T-helper 17 cell (primary cell): ENCODE data around the gene TARBP1. TPM values are rescaled to one million over a fixed set of nuclear protein-coding genes. Genes with fewer than 3 reads are reported as not detected.
"Not testable (repeated sequence)": the region's sequence is repeated elsewhere in the genome, so short reads cannot be mapped to it uniquely, and the experiment has no call there.

ENCODE experiments used
- ATAC-seq: fragments of 150-1000 bp; cut with Tn5 transposase; 2 replicates; pipeline ENCODE4 v1.10.0; 2021; ENCODE audit warnings: mild to moderate bottlenecking, moderate library complexity
- DNase-seq, 3 donors: peaks; one replicate each; pipeline versions ENCODE4 v3.0.0 to v3.0.0-alpha.2; 2020 to 2021
- H3K9me3 ChIP-seq: one replicate; pipeline ENCODE4 v1.7.0; 2013; ENCODE audit warnings: low read length, mild to moderate bottlenecking; ENCODE audit not compliant: control insufficient read depth, poor library complexity, severe bottlenecking
- H3K27ac Mint-ChIP-seq: one replicate; pipeline ENCODE4 v1.8.0; 2022; ENCODE audit warnings: mild to moderate bottlenecking, moderate library complexity, mixed read lengths
- H3K27me3 Mint-ChIP-seq: one replicate; pipeline ENCODE4 v1.8.0; 2022; ENCODE audit warnings: mixed read lengths
- H3K36me3 Mint-ChIP-seq: one replicate; pipeline ENCODE4 v1.8.0; 2022; ENCODE audit warnings: low read depth, mixed read lengths
- H3K4me1 Mint-ChIP-seq: one replicate; pipeline ENCODE4 v1.8.0; 2022; ENCODE audit warnings: mild to moderate bottlenecking, mixed read lengths
- H3K4me3 Mint-ChIP-seq: one replicate; pipeline ENCODE4 v1.8.0; 2022; ENCODE audit warnings: mild to moderate bottlenecking, moderate library complexity, mixed read lengths
- total RNA-seq, 4 donors: library from RNA in 2 of 4; stranded (reverse) in 2 of 4; gene quantifications; one replicate each; pipeline ENCODE4 v1.2.3 and lab custom pipeline; 2022 to 2026

Gene TARBP1
- total RNA-seq, 2 donors from 2014 or later, result 31.7 to 33.8 TPM

DNA sequence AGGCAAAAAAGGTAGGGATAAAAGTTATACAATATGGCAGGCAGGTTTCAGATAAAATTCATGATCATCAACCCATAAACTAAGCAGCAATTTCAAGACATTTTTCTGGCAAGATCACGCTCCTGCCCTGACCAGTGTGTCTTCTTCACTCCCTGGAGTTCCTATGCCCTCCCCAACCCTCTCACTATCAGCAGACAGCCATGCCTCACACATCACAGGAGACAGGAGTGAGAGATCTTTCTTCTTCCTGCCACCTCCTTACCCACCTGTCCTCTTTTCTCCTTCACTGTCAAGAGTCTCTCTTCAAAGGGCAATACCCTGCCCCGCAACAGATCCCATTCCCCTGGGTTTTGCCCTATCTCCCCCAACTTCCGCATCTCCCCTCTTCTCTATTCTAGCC, 77.3 kb downstream of the TARBP1 start:
- Mint-ChIP-seq H3K4me1 (peaks cover 39% of the 10 kb centered on the region), H3K27me3 (no peaks in the 10 kb centered on the region), H3K4me3 (peak overlapping the region; percentile 85), H3K27ac (peak overlapping the region; percentile 74), H3K36me3 (no peaks in the 10 kb centered on the region)
- H3K9me3 ChIP-seq, result no peaks in the 10 kb centered on the region
- no peak for DNase-seq
- peak; percentile 44 for ATAC-seq

DNA sequence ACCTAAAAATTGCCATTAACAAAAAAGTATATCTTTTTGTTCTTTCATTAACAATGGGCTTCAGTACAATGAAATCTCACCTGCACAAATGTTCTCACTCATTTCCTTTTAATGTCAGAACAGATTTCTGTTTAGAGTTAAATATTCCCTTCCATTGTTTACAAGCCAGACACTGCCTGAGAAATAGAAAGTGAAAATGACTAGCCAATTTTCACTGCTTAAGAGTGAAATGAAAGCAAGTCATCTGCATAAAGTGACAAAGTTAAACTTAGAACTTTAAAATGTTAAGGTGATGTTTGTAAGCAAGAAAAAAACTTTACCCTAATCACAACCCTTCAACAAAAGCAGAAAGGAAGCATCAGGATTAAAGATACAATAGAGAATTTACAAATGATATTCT, 78.2 kb downstream of the TARBP1 start:
- H3K9me3 ChIP-seq, result no peaks in the 10 kb centered on the region
- Mint-ChIP-seq H3K4me3 (peak overlapping the region; percentile 85), H3K36me3 (no peaks in the 10 kb centered on the region), H3K4me1 (peaks cover 43% of the 10 kb centered on the region), H3K27ac (peak overlapping the region; percentile 74), H3K27me3 (no peaks in the 10 kb centered on the region)
- ATAC-seq, result peak; percentile 72
- DNase-seq, result no peak

DNA sequence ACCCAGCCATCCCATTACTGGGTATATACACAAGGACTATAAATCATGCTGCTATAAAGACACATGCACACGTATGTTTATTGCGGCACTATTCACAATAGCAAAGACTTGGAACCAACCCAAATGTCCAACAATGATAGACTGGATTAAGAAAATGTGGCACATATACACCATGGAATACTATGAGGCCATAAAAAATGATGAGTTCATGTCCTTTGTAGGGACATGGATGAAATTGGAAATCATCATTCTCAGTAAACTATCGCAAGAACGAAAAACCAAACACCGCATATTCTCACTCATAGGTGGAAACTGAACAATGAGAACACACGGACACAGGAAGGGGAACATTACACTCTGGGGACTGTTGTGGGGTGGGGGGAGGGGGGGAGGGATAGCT, 79.5 kb downstream of the TARBP1 start:
- H3K4me3 Mint-ChIP-seq, result peak overlapping the region; percentile 68
- H3K9me3 ChIP-seq, ATAC-seq, DNase-seq, H3K36me3 Mint-ChIP-seq, H3K27me3 Mint-ChIP-seq: not testable (repeated sequence)
- peak overlapping the region; percentile 74 for H3K27ac Mint-ChIP-seq
- peaks cover 43% of the 10 kb centered on the region for H3K4me1 Mint-ChIP-seq

DNA sequence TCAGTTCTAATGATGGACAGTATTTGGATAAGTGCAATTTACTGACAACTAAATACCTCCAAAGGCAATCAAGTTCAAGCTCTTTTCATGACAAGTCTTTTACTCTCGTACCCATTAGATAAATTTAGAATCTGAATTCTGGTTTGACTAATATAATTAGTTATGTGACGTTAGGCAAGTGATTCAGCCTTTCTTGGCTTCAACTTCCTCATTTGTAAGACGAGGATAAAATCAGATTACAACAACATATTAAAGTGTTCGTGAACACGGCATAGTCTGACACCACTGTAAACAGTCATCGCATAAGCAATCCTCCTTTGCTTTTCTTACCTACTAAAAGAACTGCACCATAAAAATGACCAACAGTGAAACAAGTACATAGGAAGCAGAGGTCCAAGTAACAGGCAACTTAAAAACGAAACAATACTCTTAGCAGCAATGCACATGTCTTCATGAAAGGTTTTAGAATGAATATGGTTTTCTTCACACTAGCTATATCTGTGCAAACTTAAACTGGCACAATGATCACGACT, 80.1 kb downstream of the TARBP1 start:
- Mint-ChIP-seq H3K4me3 (peak overlapping the region; percentile 68), H3K36me3 (peaks cover 5% of the 10 kb centered on the region), H3K27me3 (no peaks in the 10 kb centered on the region), H3K27ac (peak overlapping the region; percentile 74), H3K4me1 (peaks cover 43% of the 10 kb centered on the region)
- ATAC-seq (peak; percentile 25), DNase-seq (no peak)
- no peaks in the 10 kb centered on the region for H3K9me3 ChIP-seq

DNA sequence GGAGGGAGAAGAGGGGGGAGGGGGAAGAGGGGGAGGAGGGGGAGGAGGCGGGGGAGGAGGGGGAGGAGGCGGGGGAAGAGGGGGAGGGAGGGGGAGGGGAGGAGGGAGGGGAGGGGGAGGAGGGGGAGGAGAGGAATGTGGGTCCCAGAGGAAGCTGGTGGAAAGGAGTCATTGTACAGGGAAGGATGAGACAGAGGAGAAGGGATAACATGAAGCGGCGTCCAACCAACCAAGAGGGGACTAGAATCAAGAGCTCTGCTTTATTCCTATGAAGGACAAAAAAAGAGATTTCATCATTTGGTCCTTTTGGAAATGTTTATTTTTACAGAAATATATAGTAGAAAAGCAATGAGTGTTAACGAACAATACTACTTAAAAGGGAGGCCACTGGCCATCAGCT, 81.2 kb downstream of the TARBP1 start:
- Mint-ChIP-seq H3K27ac (no peak overlapping the region), H3K27me3 (no peaks in the 10 kb centered on the region), H3K36me3 (peaks cover 5% of the 10 kb centered on the region), H3K4me3 (no peak overlapping the region), H3K4me1 (peaks cover 37% of the 10 kb centered on the region)
- no peaks in the 10 kb centered on the region for H3K9me3 ChIP-seq
- no peak for DNase-seq
- ATAC-seq, result no peak

DNA sequence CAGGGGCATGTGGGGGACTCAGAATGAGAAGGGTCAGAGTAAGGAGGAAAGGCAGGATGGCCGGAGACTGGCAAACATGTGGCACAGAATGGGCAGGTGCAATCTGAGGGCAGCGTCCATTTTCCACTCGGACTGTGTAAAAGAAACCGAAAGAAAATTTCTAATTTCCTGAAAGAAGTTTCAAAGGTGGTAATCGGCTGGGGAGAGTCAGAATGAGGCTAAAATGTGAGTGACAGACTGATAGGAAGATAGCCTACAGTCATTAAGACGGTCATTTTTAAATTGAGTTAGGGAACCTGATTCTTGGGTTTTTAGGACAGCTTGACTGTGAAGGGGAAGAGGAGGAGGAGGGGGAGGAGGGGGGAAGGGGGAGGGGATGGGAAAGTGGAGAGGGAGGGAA, 82.1 kb downstream of the TARBP1 start:
- no peaks in the 10 kb centered on the region for H3K9me3 ChIP-seq
- peak overlapping the region; percentile 83 for H3K27ac Mint-ChIP-seq
- ATAC-seq, result no peak
- peaks cover 5% of the 10 kb centered on the region for H3K36me3 Mint-ChIP-seq
- no peak for DNase-seq
- peaks cover 34% of the 10 kb centered on the region for H3K4me1 Mint-ChIP-seq
- no peaks in the 10 kb centered on the region for H3K27me3 Mint-ChIP-seq
- H3K4me3 Mint-ChIP-seq, result peak overlapping the region; percentile 41

DNA sequence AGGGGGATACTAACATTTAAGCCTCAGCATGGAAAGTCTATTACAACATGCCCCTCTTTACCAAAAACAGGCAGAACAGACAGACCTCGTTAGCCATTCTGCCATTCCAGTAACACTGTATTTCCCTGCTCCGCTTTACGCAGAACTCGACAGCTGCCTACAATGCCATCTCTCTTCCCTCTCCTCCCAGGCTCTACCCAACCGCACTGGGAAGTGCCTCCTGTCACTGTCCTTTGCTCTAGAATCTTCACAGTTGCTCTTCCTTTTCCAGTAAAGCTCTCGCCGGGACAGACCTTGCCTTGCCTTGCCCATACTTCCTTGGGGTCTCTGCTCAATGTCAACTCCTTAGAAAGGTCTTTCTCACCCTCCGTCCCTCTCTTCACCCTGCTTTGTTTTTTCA, 82.9 kb downstream of the TARBP1 start:
- Mint-ChIP-seq H3K27me3 (no peaks in the 10 kb centered on the region), H3K4me3 (no peak overlapping the region), H3K4me1 (peaks cover 26% of the 10 kb centered on the region), H3K36me3 (peaks cover 5% of the 10 kb centered on the region), H3K27ac (peak overlapping the region; percentile 83)
- no peak for ATAC-seq
- no peak for DNase-seq
- no peaks in the 10 kb centered on the region for H3K9me3 ChIP-seq

DNA sequence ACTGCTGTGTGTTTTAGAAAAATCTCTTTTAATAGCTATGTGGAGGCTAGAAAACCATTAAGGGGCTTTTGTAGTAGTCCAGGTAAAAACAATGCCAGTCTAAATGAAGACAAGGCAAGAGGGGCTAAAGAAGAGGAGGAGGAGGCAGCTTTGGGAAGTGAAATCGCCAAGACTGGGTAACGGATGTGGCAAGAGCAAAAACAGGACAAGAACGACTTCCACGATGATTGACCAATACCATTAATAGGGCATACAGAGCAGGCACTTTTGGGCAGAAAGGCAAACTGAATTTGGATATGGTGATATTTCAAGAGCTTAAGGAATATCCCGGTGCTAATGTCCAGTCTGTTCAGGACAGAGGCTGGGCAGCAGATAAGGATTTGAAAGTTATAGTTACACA, 83.7 kb downstream of the TARBP1 start:
- no peaks in the 10 kb centered on the region for H3K27me3 Mint-ChIP-seq
- no peak overlapping the region for H3K4me3 Mint-ChIP-seq
- ATAC-seq, result no peak
- no peak for DNase-seq
- peaks cover 5% of the 10 kb centered on the region for H3K36me3 Mint-ChIP-seq
- H3K9me3 ChIP-seq, result no peaks in the 10 kb centered on the region
- peaks cover 21% of the 10 kb centered on the region for H3K4me1 Mint-ChIP-seq
- H3K27ac Mint-ChIP-seq, result no peak overlapping the region

DNA sequence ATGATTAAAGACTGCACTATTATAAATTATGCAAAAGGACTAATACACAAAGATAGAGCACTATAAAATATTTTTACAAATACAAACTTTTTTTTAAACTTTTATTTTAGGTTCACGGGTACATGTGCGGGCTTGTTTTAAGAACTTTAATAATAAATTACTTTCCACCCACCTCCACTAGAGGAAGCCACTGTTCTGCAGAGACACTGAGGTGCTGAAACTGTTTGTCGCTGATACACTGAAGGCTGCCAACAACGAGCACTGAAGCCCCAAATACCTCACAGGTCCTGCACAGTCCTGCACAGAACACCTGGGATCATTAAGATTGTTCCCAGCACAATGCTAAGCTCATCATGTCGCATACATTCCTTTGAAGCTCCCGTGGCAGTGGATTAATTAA, 85.8 kb downstream of the TARBP1 start:
- H3K9me3 ChIP-seq, result no peaks in the 10 kb centered on the region
- DNase-seq (no peak), ATAC-seq (no peak)
- Mint-ChIP-seq H3K36me3 (peaks cover 5% of the 10 kb centered on the region), H3K4me1 (peaks cover 14% of the 10 kb centered on the region), H3K4me3 (no peak overlapping the region), H3K27me3 (no peaks in the 10 kb centered on the region), H3K27ac (no peak overlapping the region)

DNA sequence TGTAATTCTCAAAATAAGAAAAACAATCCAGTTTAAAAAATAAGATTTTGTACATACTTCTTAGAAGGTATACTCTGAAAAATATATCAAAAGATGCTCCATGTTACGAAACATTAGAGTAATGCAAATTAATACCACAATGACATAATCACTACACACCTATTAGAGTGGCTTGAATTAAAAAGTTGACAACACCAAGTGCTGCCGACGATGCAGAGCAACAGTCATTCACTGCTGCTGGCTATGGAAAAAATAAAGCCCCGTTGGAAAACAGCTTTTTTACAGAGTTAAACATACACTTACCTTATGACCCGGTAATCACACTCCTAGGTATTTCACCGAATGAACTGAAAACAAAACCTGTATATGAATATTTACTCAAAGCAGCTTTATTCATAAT, 90.9 kb downstream of the TARBP1 start:
- Mint-ChIP-seq H3K36me3 (peaks cover 2% of the 10 kb centered on the region), H3K4me3 (no peak overlapping the region), H3K27ac (no peak overlapping the region), H3K27me3 (no peaks in the 10 kb centered on the region), H3K4me1 (peaks cover 11% of the 10 kb centered on the region)
- no peak for ATAC-seq
- no peak for DNase-seq
- H3K9me3 ChIP-seq, result no peaks in the 10 kb centered on the region

DNA sequence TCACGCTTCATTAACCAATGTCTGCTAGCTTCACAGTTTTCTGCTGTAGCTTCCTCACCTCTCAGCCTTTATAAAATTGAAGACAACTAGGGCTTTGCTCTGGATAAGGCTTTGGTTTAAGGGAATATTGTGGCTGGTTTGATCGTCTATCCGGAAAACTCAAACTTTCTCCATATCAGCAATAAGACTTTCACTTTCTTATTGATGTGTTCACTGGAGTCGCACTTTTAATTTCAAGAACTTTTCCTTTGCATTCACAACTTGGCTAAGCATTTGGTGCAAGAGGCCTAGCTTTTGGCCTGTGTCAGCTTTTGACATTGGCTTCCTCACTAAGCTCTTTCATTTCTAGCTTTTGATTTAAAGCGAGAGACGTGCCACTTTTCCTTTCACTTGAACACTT, 92.9 kb downstream of the TARBP1 start:
- peak overlapping the region; percentile 64 for H3K4me3 Mint-ChIP-seq
- DNase-seq (no peak), ATAC-seq (no peak)
- H3K27me3 Mint-ChIP-seq, result no peaks in the 10 kb centered on the region
- H3K4me1 Mint-ChIP-seq, result peaks cover 22% of the 10 kb centered on the region
- H3K9me3 ChIP-seq, result no peaks in the 10 kb centered on the region
- H3K27ac Mint-ChIP-seq, result peak overlapping the region; percentile 51
- peaks cover 7% of the 10 kb centered on the region for H3K36me3 Mint-ChIP-seq

DNA sequence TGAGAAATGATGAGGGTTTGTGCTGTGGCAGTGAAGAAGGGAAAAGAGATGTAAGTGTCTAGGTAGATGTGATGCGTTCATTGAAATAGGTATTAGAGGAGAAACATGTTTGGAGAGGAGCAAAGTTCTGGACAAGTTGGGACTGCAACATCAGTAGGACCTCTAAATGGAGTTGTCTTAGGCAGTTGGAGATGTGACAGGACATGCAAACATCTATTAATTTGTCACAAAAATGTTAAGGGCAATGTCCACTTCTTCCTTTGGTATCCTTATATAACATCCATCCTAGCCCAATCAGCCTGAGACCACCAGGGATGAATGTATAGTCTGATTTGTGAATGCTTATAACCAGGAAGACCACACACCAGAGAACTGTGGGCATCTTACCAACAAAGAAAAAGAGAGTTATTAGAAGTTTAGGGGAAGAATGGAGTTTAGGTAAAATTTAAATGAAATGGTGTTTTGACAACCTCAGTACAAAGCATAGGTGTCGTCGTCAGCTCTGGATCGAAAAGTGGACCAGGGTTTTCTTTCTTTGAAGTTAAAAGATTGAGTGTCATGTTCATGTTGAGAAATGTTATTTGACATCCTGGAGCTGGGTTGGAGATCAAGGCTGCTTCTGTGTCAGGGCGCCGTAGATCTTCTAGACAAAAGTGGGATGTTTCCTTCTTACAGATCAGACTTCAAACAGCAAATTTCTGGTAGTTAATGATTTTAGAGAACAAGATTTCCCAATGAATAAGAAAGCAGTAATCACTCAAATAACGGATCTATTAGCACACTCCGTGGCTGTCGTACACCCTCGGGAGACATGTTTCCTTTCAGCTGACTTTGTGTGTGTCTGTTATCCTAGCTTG, 97.1 kb downstream of the TARBP1 start:
- ATAC-seq (no peak), DNase-seq (no peak)
- H3K9me3 ChIP-seq, result no peaks in the 10 kb centered on the region
- Mint-ChIP-seq H3K27ac (peak overlapping the region; percentile 41), H3K4me3 (no peak overlapping the region), H3K36me3 (peaks cover 16% of the 10 kb centered on the region), H3K4me1 (peaks cover 37% of the 10 kb centered on the region), H3K27me3 (no peaks in the 10 kb centered on the region)

DNA sequence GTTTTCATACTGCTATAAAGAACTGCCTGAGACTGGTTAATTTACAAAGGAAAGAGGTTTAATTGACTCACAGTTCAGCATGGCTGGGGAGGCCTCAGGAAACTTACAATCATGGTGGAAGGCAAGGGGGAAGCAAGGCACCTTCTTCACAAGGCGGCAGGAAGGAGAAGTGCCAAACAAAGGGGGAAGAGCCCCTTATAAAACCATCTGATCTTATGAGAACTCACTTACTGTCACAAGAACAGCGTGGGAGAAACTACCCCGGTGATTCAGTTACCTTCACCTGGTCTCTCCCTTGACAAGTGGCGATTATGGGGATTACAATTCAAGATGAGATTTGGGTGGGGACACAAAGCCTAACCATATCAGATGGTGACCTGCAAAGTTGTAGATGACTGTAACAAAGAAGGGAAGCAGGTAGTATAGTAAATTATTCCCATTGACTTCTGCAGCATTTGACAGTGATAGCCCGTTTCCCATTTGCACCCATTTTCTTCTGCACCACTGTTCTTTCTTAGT, 99.3 kb downstream of the TARBP1 start:
- Mint-ChIP-seq H3K36me3 (peaks cover 21% of the 10 kb centered on the region), H3K4me1 (peaks cover 42% of the 10 kb centered on the region)
- H3K27ac Mint-ChIP-seq, H3K9me3 ChIP-seq, DNase-seq, ATAC-seq, H3K27me3 Mint-ChIP-seq, H3K4me3 Mint-ChIP-seq: not testable (repeated sequence)

DNA sequence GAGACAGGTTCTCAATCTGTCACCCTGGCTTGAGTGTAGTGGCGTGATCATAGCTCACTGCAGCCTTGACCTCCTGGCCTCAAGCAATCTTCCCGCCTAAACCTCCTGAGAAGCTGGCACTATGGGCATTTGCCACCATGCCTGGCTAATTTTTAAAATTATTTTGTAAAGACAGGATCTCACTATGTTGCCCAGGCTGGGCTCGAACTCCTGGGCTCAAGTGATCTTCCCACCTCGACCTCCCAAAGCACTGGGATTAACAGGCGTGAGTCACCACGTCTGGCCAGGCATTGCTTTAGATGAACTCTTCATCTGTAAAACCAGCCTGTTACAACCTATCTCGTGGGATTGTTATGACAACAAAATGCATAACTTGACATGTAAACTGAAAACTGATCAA, 103.3 kb downstream of the TARBP1 start:
- no peak overlapping the region for H3K4me3 Mint-ChIP-seq
- DNase-seq (no peak), ATAC-seq (no peak)
- peaks cover 48% of the 10 kb centered on the region for H3K4me1 Mint-ChIP-seq
- H3K36me3 Mint-ChIP-seq, result peaks cover 13% of the 10 kb centered on the region
- no peaks in the 10 kb centered on the region for H3K9me3 ChIP-seq
- peak overlapping the region; percentile 100 for H3K27ac Mint-ChIP-seq
- H3K27me3 Mint-ChIP-seq, result no peaks in the 10 kb centered on the region
